RWPE1 (cell line): ENCODE data around the gene CCN2.

ENCODE experiments used
- CTCF ChIA-PET: fragments of 350-600 bp; sonication (Branson Sonifier 250); formaldehyde crosslinking; extraction: SDS; loops from one replicate; lab custom pipeline; 2021; lab: Yijun Ruan, JAX
- POLR2A ChIA-PET: fragments of 400-600 bp; formaldehyde crosslinking; extraction: SDS; loops from one replicate; lab custom pipeline; 2020; ENCODE audit warnings: antibody characterized with exemption; ENCODE audit not compliant: low non-redundant PET; lab: Yijun Ruan, JAX
- DNase-seq: peaks from one replicate; pipeline ENCODE4 v3.0.0; 2012; ENCODE audit warnings: low spot score
- H3K27ac ChIP-seq: fragments of 450-650 bp; 2 replicates; pipeline ENCODE4 v1.5.1; 2017
- CTCF ChIP-seq: fragments of 450-650 bp; conservative IDR thresholded peaks from 2 replicates; pipeline ENCODE4 v1.5.1; 2017; ENCODE audit warnings: low read depth, mild to moderate bottlenecking

CCN2 gene

DNA sequence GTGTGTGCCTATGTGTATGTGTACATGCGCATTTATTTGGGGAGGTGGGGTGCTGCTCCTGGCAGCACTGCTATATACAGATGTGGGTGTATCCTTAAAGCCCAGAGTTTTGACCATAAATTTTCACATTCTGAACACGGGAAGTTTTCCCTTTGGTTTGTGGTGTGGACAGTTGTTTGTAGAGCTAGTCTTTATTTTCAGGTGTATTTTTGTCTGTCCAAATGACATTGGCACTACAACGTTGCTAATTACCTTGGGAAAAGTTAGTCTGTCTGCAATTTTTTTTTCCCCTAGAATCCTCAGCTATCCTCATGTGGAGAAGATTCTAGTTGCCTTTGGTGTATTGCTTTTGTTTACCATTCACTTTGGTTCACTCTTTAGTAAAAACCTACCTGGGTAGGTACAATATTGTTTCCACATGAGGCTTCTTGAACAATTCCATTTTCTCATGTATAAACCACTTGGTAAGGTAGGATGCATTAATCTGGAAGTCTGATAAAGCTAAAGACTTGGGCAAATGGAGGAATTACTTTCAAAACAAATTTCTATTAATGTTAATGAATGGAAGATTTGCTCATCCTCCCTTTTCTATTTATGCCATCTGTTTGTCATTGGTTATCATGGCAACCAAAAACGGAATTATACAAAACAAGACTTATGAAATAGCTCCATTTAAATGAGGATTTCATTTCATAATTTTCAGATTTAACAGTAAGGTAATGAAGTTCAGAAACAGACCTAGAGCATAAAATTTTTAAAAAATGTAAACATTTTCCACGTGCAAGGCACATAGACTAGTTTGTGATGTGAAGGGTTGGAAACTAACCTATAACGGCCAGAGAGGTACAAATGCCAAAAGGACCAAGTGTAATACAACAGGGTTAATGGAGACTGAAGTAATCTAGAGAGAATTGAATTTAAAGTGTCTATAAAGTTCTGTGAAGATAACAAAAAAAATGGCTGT lies 3.9 kb downstream of the CCN2 start:
- no peak for DNase-seq
- ChIA-PET POLR2A (no interaction called here), CTCF (no interaction called here)
- TF ChIP-seq CTCF, result no peak
- H3K27ac ChIP-seq, result no peak overlapping the region

DNA sequence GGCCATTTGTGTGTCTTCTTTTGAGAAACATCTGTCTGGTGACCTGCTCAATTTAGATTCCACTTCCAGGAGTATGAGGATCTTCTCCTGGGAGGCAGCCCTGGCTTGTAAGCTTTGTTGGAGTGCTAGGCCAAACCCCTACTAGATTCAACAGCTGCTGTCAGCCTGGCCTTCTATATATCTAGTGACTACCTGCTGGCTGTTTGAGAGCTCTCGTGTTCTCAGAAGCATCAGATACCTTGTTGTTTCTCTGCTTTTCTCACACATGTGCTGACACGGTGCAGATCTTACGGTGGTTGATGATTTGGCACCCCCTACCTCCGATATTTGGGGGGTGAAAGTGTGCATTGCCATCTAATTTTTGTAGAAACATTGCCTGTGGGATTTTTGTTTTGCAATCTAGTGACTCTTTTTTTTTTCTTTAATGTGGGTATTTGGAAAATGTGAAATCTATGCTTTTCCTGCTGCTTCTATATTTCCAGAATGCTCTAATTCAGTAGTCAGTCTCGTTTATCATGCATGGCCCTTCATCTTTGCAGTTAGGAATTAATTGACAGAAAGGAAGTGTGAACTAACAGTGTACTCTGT lies 4.7 kb downstream of the CCN2 start:
- DNase-seq, result no peak
- POLR2A ChIA-PET, result no interaction called here
- no peak overlapping the region for H3K27ac ChIP-seq
- CTCF ChIA-PET, result interaction anchor here (0.7 kb wide), 2 partner anchors 10 to 1628 kb away, joined by 4 to 7 read pairs; no protein-coding TSS in a partner anchor
- no peak for TF ChIP-seq CTCF

GRCh38 chr6:131945971-131946370 lies 5.2 kb downstream of the CCN2 start:
- no peak for DNase-seq
- POLR2A ChIA-PET, result no interaction called here
- CTCF ChIA-PET, result interaction anchor here (0.7 kb wide), 2 partner anchors 9 to 1629 kb away, joined by 4 to 7 read pairs; no protein-coding TSS in a partner anchor
- no peak for TF ChIP-seq CTCF
- H3K27ac ChIP-seq, result no peak overlapping the region

DNA sequence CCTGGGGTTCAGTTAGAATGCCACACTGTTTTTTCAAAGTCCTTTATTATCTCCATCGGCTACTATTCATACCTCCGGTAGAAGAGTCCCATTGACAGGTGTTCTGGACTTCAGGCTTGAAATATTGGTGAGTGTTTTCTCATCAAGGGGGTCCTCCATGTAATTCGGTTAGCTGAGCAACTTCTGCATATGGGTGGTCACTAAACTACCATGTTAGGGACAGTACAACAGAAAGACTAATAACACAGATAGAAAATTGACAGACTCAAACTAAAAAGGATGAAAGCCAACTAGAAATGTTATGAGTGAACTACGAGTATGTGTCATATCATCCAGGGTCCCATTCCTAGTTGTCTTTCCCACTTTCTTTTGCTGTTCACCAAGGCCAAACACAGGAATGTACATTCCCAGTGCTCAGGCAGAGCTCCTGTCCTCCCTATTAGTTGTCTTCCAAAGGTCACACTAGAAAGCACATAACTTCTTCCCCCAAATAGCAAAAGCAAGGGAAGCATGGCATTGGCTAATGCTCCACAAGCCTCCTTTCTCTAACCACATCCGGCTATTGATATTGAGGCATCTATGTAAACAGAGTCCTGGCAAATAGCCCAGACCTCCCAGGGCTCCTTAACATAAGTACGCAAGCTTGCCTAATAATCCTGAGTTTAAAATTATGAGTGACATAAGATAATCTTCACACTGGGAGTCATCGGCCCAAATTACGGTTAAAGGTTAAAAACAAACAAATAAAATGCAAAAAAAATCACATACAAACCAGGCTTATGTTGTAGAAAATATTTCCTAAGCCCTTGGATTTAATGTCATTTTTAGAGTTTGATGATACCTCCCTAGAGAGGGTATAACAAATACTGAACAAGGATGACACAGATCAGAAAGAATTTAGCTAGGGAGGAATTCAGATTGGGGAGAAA lies 13.2 kb downstream of the CCN2 start:
- CTCF ChIA-PET, result no interaction called here
- DNase-seq, result no peak
- no peak overlapping the region for H3K27ac ChIP-seq
- POLR2A ChIA-PET, result no interaction called here
- no peak for TF ChIP-seq CTCF

DNA sequence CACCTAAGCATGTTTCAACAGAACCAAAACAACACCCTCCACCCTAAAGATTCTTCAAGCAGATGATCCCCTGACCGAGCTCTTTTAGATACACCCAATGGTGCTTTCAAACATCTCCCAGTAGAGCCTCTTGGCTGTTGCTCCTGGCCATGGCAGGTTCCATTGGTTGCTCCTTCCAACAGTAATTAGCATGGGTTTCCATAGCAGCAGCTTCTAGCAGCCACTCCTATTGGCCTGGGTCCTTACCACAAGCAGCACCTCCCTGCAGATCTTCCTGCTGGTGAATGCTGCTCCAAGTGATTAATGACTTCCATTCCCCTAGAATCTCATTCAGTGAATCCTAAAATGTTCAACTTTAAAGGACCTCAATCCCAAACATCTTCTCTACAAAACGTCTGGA lies 13.9 kb downstream of the CCN2 start:
- DNase-seq, result no peak
- ChIA-PET CTCF (interaction anchor here (0.6 to 2.2 kb wide), 2 partner anchors 9 to 12 kb away, joined by 4 to 9 read pairs; no protein-coding TSS in a partner anchor), POLR2A (no interaction called here)
- no peak overlapping the region for H3K27ac ChIP-seq
- TF ChIP-seq CTCF, result no peak
